ENCODE data around the gene EFCAB5. TPM values are rescaled to one million over a fixed set of nuclear protein-coding genes. Genes with fewer than 3 reads are reported as not detected.

Gene EFCAB5
- total RNA-seq, 1 experiment from 2014 or later = 1.4 TPM

DNA sequence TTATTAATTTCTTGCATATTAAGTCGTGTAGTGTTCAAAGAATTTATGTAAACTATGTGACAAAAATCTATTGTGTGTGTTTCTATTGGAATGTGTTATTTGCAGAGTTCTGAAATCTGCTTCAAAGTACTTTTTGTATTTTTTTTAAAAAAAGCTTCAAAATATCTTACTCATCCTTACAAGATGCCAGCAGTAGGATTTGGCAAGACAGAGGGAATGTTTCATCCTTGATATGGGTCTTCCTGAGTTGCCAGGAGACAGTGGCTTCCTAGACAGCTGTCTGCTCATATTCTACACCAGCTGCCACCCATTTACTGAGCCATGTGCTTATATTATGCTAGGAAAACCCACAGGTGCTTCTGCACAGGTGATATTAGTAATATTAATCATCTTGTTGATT, 36.4 kb downstream of the EFCAB5 start:
- H3K27ac ChIP-seq = no peak overlapping the region
- ChIA-PET CTCF (interaction anchor here (0.7 kb wide), 1 partner anchor 259 kb away, joined by 4 read pairs; no protein-coding TSS in a partner anchor), POLR2A (ENCODE audit: unreplicated experiment) (no interaction called here)
- no peaks in the 10 kb centered on the region for H3K79me2 ChIP-seq (ENCODE audit: low read depth)
- no peak overlapping the region for H3K4me3 ChIP-seq
- no peak for DNase-seq
- no peaks in the 10 kb centered on the region for H3K27me3 ChIP-seq (ENCODE audit: insufficient read depth, low read depth)
- no peaks in the 10 kb centered on the region for H4K20me1 ChIP-seq (ENCODE audit: insufficient read depth)
- H3K4me2 ChIP-seq = no peak overlapping the region
- no peak for TF ChIP-seq EZH2 (IDR thresholded peaks at IDR 0.05; ENCODE audit: low read depth)
- TF ChIP-seq, protein P1, sequence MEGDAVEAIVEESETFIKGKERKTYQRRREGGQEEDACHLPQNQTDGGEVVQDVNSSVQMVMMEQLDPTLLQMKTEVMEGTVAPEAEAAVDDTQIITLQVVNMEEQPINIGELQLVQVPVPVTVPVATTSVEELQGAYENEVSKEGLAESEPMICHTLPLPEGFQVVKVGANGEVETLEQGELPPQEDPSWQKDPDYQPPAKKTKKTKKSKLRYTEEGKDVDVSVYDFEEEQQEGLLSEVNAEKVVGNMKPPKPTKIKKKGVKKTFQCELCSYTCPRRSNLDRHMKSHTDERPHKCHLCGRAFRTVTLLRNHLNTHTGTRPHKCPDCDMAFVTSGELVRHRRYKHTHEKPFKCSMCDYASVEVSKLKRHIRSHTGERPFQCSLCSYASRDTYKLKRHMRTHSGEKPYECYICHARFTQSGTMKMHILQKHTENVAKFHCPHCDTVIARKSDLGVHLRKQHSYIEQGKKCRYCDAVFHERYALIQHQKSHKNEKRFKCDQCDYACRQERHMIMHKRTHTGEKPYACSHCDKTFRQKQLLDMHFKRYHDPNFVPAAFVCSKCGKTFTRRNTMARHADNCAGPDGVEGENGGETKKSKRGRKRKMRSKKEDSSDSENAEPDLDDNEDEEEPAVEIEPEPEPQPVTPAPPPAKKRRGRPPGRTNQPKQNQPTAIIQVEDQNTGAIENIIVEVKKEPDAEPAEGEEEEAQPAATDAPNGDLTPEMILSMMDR (conservative IDR thresholded peaks at IDR 0.05) = no peak
- intact Hi-C loops (cut with micrococcal nuclease; ENCODE audit: unreplicated experiment) = no loop called here
- H2AFZ ChIP-seq = no peak overlapping the region
- no peaks in the 10 kb centered on the region for H3K36me3 ChIP-seq (ENCODE audit: low read depth)
- no peaks in the 10 kb centered on the region; the same call in 1 of the 2 replicates for H3F3A ChIP-seq (ENCODE audit: insufficient read depth, low read depth)
- no peaks in the 10 kb centered on the region for H3K9me2 ChIP-seq (ENCODE audit: insufficient read depth)
- BruUV-seq (replicated peaks) = no TSS peak
- H3K9me3 ChIP-seq (ENCODE audit: insufficient read depth, low read depth) = no peaks in the 10 kb centered on the region
- H3K4me1 ChIP-seq (replicated peaks; ENCODE audit: insufficient read depth) = no peaks in the 10 kb centered on the region

- H3K4me1 ChIP-seq (replicated peaks; ENCODE audit: insufficient read depth) = no peaks in the 10 kb centered on the region
Measured at GRCh38 chr17:29980261-29980660, 38.8 kb downstream of the EFCAB5 start.

GRCh38 chr17:29982991-29983653, 41.7 kb downstream of the EFCAB5 start:
- Histone ChIP-seq H3K27me3 (ENCODE audit: insufficient read depth, low read depth) (no peaks in the 10 kb centered on the region), H3K27ac (no peak overlapping the region), H4K20me1 (ENCODE audit: insufficient read depth) (no peaks in the 10 kb centered on the region), H2AFZ (no peak overlapping the region), H3K4me2 (no peak overlapping the region), H3F3A (ENCODE audit: insufficient read depth, low read depth) (no peaks in the 10 kb centered on the region), H3K36me3 (ENCODE audit: low read depth) (no peaks in the 10 kb centered on the region), H3K9me3 (ENCODE audit: insufficient read depth, low read depth) (no peaks in the 10 kb centered on the region), H3K4me1 (replicated peaks; ENCODE audit: insufficient read depth) (no peaks in the 10 kb centered on the region), H3K9me2 (ENCODE audit: insufficient read depth) (no peaks in the 10 kb centered on the region), H3K79me2 (ENCODE audit: low read depth) (no peaks in the 10 kb centered on the region), H3K4me3 (no peak overlapping the region)
- CTCF ChIA-PET = no interaction called here
- DNase-seq = no peak
- intact Hi-C loops (cut with micrococcal nuclease; ENCODE audit: unreplicated experiment) = no loop called here
- POLR2A ChIA-PET (ENCODE audit: unreplicated experiment) = no interaction called here
- no peak for TF ChIP-seq EZH2 (IDR thresholded peaks at IDR 0.05; ENCODE audit: low read depth)
- TF ChIP-seq, protein P1 (conservative IDR thresholded peaks at IDR 0.05) = no peak
- no TSS peak for BruUV-seq (replicated peaks)

More at GRCh38 chr17:29980261-29980660, 38.8 kb downstream of the EFCAB5 start:
- H3K36me3 ChIP-seq (ENCODE audit: low read depth) = no peaks in the 10 kb centered on the region
- H3K9me3 ChIP-seq (ENCODE audit: insufficient read depth, low read depth) = no peaks in the 10 kb centered on the region
- H3K27ac ChIP-seq = no peak overlapping the region
- no peak overlapping the region for H3K4me2 ChIP-seq
- POLR2A ChIA-PET (ENCODE audit: unreplicated experiment) = no interaction called here
- H3K79me2 ChIP-seq (ENCODE audit: low read depth) = no peaks in the 10 kb centered on the region
- no TSS peak for BruUV-seq (replicated peaks)
- no peaks in the 10 kb centered on the region; the same call in 1 of the 2 replicates for H3F3A ChIP-seq (ENCODE audit: insufficient read depth, low read depth)
- no peak for DNase-seq
- intact Hi-C loops (cut with micrococcal nuclease; ENCODE audit: unreplicated experiment) = no loop called here
- no peak overlapping the region for H2AFZ ChIP-seq
- TF ChIP-seq, protein P1 (conservative IDR thresholded peaks at IDR 0.05) = no peak
- CTCF ChIA-PET = interaction anchor here (0.6 kb wide), 1 partner anchor 41 kb away, joined by 3 read pairs; no protein-coding TSS in a partner anchor
- H3K27me3 ChIP-seq (ENCODE audit: insufficient read depth, low read depth) = no peaks in the 10 kb centered on the region
- H3K9me2 ChIP-seq (ENCODE audit: insufficient read depth) = no peaks in the 10 kb centered on the region
- H4K20me1 ChIP-seq (ENCODE audit: insufficient read depth) = no peaks in the 10 kb centered on the region
- no peak overlapping the region for H3K4me3 ChIP-seq

Data from PC-9 (cell line).